K562 (cell line): ENCODE data around the gene EEA1. TPM values are rescaled to one million over a fixed set of nuclear protein-coding genes. Genes with fewer than 3 reads are reported as not detected.

Experiments used
- CAMTA2 ChIP-seq: fragments of 250-450 bp; sonication (Bioruptor Pico); conservative IDR thresholded peaks from 2 replicates; pipeline ENCODE4 v1.5.1; 2022
- CSDE1 ChIP-seq, 2 experiments: fragments of 450-650 bp; IDR thresholded peaks; 2 replicates each; pipeline ENCODE4 v1.6.1; 2016; ENCODE audit warnings: mild to moderate bottlenecking in 1 of 2
- ETS2 ChIP-seq: IDR thresholded peaks from 2 replicates; pipeline ENCODE4 v1.6.1; 2016; ENCODE audit warnings: borderline replicate concordance, missing genetic modification characterization, mild to moderate bottlenecking, moderate library complexity, missing compliant biosample characterization; ENCODE audit not compliant: poor library complexity, severe bottlenecking
- HNRNPH1 ChIP-seq: fragments of 200-400 bp; formaldehyde crosslinking; optimal IDR thresholded peaks from 2 replicates; pipeline ENCODE3; 2017; ENCODE audit warnings: low read depth, mild to moderate bottlenecking, low read length, moderate library complexity
- JUN ChIP-seq, 2 experiments: sonication (generic) in 1 of 2; formaldehyde crosslinking in 1 of 2; IDR thresholded peaks; 2 replicates each; pipeline versions ENCODE4 v1.6.1 to v1.8.0; 2012 to 2022; ENCODE audit warnings: borderline replicate concordance in 2 of 2, mild to moderate bottlenecking in 2 of 2, improper control_type of control experiment in 1 of 2, low read depth in 1 of 2, low read length in 1 of 2, missing genetic modification reagents in 1 of 2
- KHSRP ChIP-seq: fragments of 450-650 bp; IDR thresholded peaks from 2 replicates; pipeline ENCODE4 v1.6.1; 2017
- KLF10 ChIP-seq: fragments of 250-450 bp; sonication (Bioruptor Pico); IDR thresholded peaks from 2 replicates; pipeline ENCODE4 v1.6.1; 2021; ENCODE audit warnings: matching md5 sums
- MAFF ChIP-seq: IDR thresholded peaks from 2 replicates; pipeline ENCODE4 v1.6.1; 2012; ENCODE audit warnings: low read length, improper control_type of control experiment
- MXI1 ChIP-seq: IDR thresholded peaks from 2 replicates; pipeline ENCODE4 v1.6.1; 2011; ENCODE audit warnings: low read depth, mild to moderate bottlenecking, improper control_type of control experiment, low read length
- MYNN ChIP-seq, 2 experiments: sonication (generic); formaldehyde crosslinking in 1 of 2; IDR thresholded peaks; 2 replicates each; pipeline versions ENCODE4 v1.5.0 to v1.6.1; 2016 to 2020; ENCODE audit warnings: antibody characterized with exemption in 1 of 2, missing genetic modification reagents in 1 of 2
- NFE2 ChIP-seq: IDR thresholded peaks from 2 replicates; pipeline ENCODE4 v1.6.1; 2014; ENCODE audit warnings: antibody characterized with exemption, low read depth
- NUFIP1 ChIP-seq: fragments of 450-650 bp; IDR thresholded peaks from 2 replicates; pipeline ENCODE4 v1.6.1; 2018; ENCODE audit not compliant: partially characterized antibody
- SMARCB1 ChIP-seq: IDR thresholded peaks from 2 replicates; pipeline ENCODE4 v1.6.1; 2011; ENCODE audit warnings: improper control_type of control experiment, low read depth; ENCODE audit not compliant: insufficient read length
- SREBF2 ChIP-seq: sonication (generic); formaldehyde crosslinking; IDR thresholded peaks from 2 replicates; pipeline ENCODE4 v1.4.0; 2020; ENCODE audit warnings: mild to moderate bottlenecking, missing genetic modification reagents
- polyA plus RNA-seq, 8 experiments: library from polyadenylated mRNA; depleted of rRNA in 4 of 8; stranded (reverse) in 5 of 8; unstranded in 3 of 8; fragments of >200 nt; fragmentation: Nextera tagmentation in 2 of 8; fragmentation: Illumina TruSeq in 1 of 8; extraction: Ambion mirVana in 2 of 8; extraction: Trizol in 1 of 8; gene quantifications; 2 replicates each; pipeline versions ENCODE4 v1.2.1 to v1.2.3, GENCODE V29; 2011 to 2014; ENCODE audit warnings: inconsistent platforms in 1 of 8, missing spikeins in 1 of 8
- total RNA-seq, 7 experiments: library from RNA; depleted of rRNA in 6 of 7; stranded (reverse); fragments of >200 nt in 6 of 7; fragmentation: Illumina TruSeq in 2 of 7; extraction: Trizol in 2 of 7; gene quantifications; 2 replicates each; pipeline versions ENCODE4 v1.2.1 to v1.2.3, GENCODE V29; 2011 to 2021; ENCODE audit warnings: low replicate concordance in 1 of 7
- TF ChIP-seq, protein P1 (sequence below): fragments of 250-450 bp; sonication (Bioruptor Pico); IDR thresholded peaks from 2 replicates; pipeline ENCODE4 v1.4.0; 2020
- TF ChIP-seq, protein P2 (sequence below), 3 experiments: IDR thresholded peaks in 2 of 3; conservative IDR thresholded peaks in 1 of 3; 2 replicates each; pipeline ENCODE4 v1.5.1; 2011 to 2012; ENCODE audit warnings: low read length in 3 of 3, mild to moderate bottlenecking in 3 of 3, control low read depth in 2 of 3, improper control_type of control experiment in 1 of 3, inconsistent platforms in 1 of 3, low read depth in 1 of 3, mixed read lengths in 1 of 3, moderate library complexity in 1 of 3; ENCODE audit not compliant: insufficient read depth in 2 of 3
- TF ChIP-seq, protein P3 (sequence below): sonication (generic); formaldehyde crosslinking; IDR thresholded peaks from 2 replicates; pipeline ENCODE4 v1.8.0; 2022; ENCODE audit warnings: missing genetic modification reagents, mild to moderate bottlenecking, moderate library complexity, borderline replicate concordance
- TF ChIP-seq, protein P4 (sequence below): fragments of 450-650 bp; IDR thresholded peaks from 2 replicates; pipeline ENCODE4 v1.6.1; 2016; ENCODE audit warnings: mild to moderate bottlenecking

The EEA1 gene
- total and polyA plus RNA-seq, 9 of the 15 experiments (the other 6 are each of a cell fraction or from before 2014, with no cell fraction given): 3.5 to 17.1 (median 7.5) TPM

DNA sequence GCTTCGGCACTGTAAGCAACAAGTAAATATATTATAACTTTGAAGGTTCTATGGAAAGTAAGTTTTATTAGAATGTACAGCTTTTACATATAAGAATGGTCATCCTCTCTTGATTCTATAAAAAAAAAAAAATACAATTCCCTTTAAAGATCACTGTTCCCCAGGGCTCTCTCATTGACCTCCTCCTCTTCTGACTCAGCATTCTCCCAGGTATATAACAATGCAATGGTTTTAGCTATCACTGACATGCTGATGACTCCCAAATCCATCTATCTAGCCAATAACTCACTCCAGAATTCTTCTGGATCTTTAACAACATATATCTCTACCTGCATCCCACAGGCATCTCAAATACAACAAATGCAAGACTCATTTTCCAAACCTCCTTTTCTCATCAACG is 62.7 kb downstream of the EEA1 start (continued):
- no peak for TF ChIP-seq KHSRP
- no peak for TF ChIP-seq HNRNPH1
- TF ChIP-seq, protein P1, sequence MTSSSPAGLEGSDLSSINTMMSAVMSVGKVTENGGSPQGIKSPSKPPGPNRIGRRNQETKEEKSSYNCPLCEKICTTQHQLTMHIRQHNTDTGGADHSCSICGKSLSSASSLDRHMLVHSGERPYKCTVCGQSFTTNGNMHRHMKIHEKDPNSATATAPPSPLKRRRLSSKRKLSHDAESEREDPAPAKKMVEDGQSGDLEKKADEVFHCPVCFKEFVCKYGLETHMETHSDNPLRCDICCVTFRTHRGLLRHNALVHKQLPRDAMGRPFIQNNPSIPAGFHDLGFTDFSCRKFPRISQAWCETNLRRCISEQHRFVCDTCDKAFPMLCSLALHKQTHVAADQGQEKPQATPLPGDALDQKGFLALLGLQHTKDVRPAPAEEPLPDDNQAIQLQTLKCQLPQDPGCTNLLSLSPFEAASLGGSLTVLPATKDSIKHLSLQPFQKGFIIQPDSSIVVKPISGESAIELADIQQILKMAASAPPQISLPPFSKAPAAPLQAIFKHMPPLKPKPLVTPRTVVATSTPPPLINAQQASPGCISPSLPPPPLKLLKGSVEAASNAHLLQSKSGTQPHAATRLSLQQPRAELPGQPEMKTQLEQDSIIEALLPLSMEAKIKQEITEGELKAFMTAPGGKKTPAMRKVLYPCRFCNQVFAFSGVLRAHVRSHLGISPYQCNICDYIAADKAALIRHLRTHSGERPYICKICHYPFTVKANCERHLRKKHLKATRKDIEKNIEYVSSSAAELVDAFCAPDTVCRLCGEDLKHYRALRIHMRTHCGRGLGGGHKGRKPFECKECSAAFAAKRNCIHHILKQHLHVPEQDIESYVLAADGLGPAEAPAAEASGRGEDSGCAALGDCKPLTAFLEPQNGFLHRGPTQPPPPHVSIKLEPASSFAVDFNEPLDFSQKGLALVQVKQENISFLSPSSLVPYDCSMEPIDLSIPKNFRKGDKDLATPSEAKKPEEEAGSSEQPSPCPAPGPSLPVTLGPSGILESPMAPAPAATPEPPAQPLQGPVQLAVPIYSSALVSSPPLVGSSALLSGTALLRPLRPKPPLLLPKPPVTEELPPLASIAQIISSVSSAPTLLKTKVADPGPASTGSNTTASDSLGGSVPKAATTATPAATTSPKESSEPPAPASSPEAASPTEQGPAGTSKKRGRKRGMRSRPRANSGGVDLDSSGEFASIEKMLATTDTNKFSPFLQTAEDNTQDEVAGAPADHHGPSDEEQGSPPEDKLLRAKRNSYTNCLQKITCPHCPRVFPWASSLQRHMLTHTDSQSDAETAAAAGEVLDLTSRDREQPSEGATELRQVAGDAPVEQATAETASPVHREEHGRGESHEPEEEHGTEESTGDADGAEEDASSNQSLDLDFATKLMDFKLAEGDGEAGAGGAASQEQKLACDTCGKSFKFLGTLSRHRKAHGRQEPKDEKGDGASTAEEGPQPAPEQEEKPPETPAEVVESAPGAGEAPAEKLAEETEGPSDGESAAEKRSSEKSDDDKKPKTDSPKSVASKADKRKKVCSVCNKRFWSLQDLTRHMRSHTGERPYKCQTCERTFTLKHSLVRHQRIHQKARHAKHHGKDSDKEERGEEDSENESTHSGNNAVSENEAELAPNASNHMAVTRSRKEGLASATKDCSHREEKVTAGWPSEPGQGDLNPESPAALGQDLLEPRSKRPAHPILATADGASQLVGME: no peak
- TF ChIP-seq MYNN (IDR thresholded peaks at IDR 0.05): no peak
- no peak for TF ChIP-seq MYNN (CRISPR knock-in tag; IDR thresholded peaks at IDR 0.05)
- TF ChIP-seq MAFF: peak; percentile 27; the same call in 1 of the 2 replicates
- no peak for TF ChIP-seq CAMTA2 (CRISPR knock-in tag)
- TF ChIP-seq, protein P2, sequence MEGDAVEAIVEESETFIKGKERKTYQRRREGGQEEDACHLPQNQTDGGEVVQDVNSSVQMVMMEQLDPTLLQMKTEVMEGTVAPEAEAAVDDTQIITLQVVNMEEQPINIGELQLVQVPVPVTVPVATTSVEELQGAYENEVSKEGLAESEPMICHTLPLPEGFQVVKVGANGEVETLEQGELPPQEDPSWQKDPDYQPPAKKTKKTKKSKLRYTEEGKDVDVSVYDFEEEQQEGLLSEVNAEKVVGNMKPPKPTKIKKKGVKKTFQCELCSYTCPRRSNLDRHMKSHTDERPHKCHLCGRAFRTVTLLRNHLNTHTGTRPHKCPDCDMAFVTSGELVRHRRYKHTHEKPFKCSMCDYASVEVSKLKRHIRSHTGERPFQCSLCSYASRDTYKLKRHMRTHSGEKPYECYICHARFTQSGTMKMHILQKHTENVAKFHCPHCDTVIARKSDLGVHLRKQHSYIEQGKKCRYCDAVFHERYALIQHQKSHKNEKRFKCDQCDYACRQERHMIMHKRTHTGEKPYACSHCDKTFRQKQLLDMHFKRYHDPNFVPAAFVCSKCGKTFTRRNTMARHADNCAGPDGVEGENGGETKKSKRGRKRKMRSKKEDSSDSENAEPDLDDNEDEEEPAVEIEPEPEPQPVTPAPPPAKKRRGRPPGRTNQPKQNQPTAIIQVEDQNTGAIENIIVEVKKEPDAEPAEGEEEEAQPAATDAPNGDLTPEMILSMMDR (IDR thresholded peaks at IDR 0.05 in 2 of 3, conservative IDR thresholded peaks at IDR 0.05 in 1 of 3; ENCODE audit: insufficient read depth in 2 of 3, low read depth in 1 of 3, low read length in 3 of 3): no peak
- no peak for TF ChIP-seq KLF10 (CRISPR knock-in tag)
- TF ChIP-seq, protein P3, sequence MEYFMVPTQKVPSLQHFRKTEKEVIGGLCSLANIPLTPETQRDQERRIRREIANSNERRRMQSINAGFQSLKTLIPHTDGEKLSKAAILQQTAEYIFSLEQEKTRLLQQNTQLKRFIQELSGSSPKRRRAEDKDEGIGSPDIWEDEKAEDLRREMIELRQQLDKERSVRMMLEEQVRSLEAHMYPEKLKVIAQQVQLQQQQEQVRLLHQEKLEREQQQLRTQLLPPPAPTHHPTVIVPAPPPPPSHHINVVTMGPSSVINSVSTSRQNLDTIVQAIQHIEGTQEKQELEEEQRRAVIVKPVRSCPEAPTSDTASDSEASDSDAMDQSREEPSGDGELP: no peak
- TF ChIP-seq NUFIP1: no peak
- TF ChIP-seq SMARCB1: no peak
- no peak for TF ChIP-seq JUN (IDR thresholded peaks at IDR 0.05; ENCODE audit: borderline replicate concordance, low read depth, low read length)
- TF ChIP-seq JUN (CRISPR knock-in tag; IDR thresholded peaks at IDR 0.05; ENCODE audit: borderline replicate concordance): no peak
- TF ChIP-seq NFE2: peak; percentile 48
- TF ChIP-seq ETS2 (tag): no peak
- TF ChIP-seq, protein P4, sequence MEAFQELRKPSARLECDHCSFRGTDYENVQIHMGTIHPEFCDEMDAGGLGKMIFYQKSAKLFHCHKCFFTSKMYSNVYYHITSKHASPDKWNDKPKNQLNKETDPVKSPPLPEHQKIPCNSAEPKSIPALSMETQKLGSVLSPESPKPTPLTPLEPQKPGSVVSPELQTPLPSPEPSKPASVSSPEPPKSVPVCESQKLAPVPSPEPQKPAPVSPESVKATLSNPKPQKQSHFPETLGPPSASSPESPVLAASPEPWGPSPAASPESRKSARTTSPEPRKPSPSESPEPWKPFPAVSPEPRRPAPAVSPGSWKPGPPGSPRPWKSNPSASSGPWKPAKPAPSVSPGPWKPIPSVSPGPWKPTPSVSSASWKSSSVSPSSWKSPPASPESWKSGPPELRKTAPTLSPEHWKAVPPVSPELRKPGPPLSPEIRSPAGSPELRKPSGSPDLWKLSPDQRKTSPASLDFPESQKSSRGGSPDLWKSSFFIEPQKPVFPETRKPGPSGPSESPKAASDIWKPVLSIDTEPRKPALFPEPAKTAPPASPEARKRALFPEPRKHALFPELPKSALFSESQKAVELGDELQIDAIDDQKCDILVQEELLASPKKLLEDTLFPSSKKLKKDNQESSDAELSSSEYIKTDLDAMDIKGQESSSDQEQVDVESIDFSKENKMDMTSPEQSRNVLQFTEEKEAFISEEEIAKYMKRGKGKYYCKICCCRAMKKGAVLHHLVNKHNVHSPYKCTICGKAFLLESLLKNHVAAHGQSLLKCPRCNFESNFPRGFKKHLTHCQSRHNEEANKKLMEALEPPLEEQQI: no peak
- TF ChIP-seq MXI1: no peak
- no peak for TF ChIP-seq SREBF2
- no peak for TF ChIP-seq CSDE1 (IDR thresholded peaks at IDR 0.05)
